H9 (cell line): ENCODE measurements around the gene HK3. TPM values are rescaled to one million over a fixed set of nuclear protein-coding genes. Genes with fewer than 3 reads are reported as not detected.

Source experiments
- DNase-seq: peaks from one replicate; pipeline ENCODE4 v3.0.0-alpha.2; 2017
- H2AFZ ChIP-seq: one replicate; pipeline ENCODE4 v1.6.1; 2013; ENCODE audit warnings: mild to moderate bottlenecking, low read length, control low read depth, moderate library complexity
- H2AK5ac ChIP-seq: 2 replicates; pipeline ENCODE4 v1.6.1; 2013; ENCODE audit warnings: low read length, control low read depth, mixed read lengths; ENCODE audit not compliant: insufficient read length
- H2BK120ac ChIP-seq: one replicate; pipeline ENCODE4 v1.6.1; 2013; ENCODE audit warnings: low read depth, mild to moderate bottlenecking, low read length, control low read depth, inconsistent platforms; ENCODE audit not compliant: poor library complexity, severe bottlenecking
- H2BK12ac ChIP-seq: 2 replicates; pipeline ENCODE4 v1.6.1; 2013; ENCODE audit warnings: low read length, control low read depth, mixed read lengths, low read depth; ENCODE audit not compliant: insufficient read length
- H2BK15ac ChIP-seq: 2 replicates; pipeline ENCODE4 v1.6.1; 2013; ENCODE audit warnings: low read depth, low read length, control low read depth
- H2BK20ac ChIP-seq: one replicate; pipeline ENCODE4 v1.6.1; 2013; ENCODE audit warnings: low read depth, mild to moderate bottlenecking, low read length, control low read depth, inconsistent platforms; ENCODE audit not compliant: poor library complexity, severe bottlenecking
- H2BK5ac ChIP-seq: 2 replicates; pipeline ENCODE4 v1.6.1; 2013; ENCODE audit warnings: low read length, control low read depth, mixed read lengths; ENCODE audit not compliant: insufficient read length
- H3K14ac ChIP-seq: 2 replicates; pipeline ENCODE4 v1.6.1; 2013; ENCODE audit warnings: low read length, control low read depth; ENCODE audit not compliant: insufficient read depth
- H3K18ac ChIP-seq: 2 replicates; pipeline ENCODE4 v1.6.1; 2013; ENCODE audit warnings: low read depth, mild to moderate bottlenecking, mixed read lengths, low read length, control low read depth; ENCODE audit not compliant: insufficient read length
- H3K23ac ChIP-seq: 2 replicates; pipeline ENCODE4 v1.6.1; 2013; ENCODE audit warnings: low read length, control low read depth, mixed read lengths, low read depth; ENCODE audit not compliant: insufficient read length
- H3K23me2 ChIP-seq: 2 replicates; pipeline ENCODE4 v1.6.1; 2013; ENCODE audit warnings: low read depth, mild to moderate bottlenecking, mixed read lengths, low read length, control low read depth; ENCODE audit not compliant: insufficient read length, poor library complexity, severe bottlenecking
- H3K27ac ChIP-seq: 2 replicates; pipeline ENCODE4 v1.5.1; 2013; ENCODE audit warnings: low read length, control low read depth, mixed read lengths, low read depth; ENCODE audit not compliant: insufficient read length
- H3K27me3 ChIP-seq: 2 replicates; pipeline ENCODE4 v1.6.1; 2013; ENCODE audit warnings: low read length, control low read depth, inconsistent platforms; ENCODE audit not compliant: insufficient read depth
- H3K4ac ChIP-seq: 2 replicates; pipeline ENCODE4 v1.6.1; 2013; ENCODE audit warnings: low read depth, mild to moderate bottlenecking, control low read depth, inconsistent platforms, low read length, moderate library complexity
- H3K4me1 ChIP-seq: 2 replicates; pipeline ENCODE4 v1.6.1; 2013; ENCODE audit warnings: low read length, control low read depth, inconsistent platforms; ENCODE audit not compliant: insufficient read depth
- H3K4me2 ChIP-seq: 2 replicates; pipeline ENCODE4 v1.6.1; 2013; ENCODE audit warnings: low read length, control low read depth, mixed read lengths; ENCODE audit not compliant: insufficient read length, insufficient read depth
- H3K56ac ChIP-seq: 2 replicates; pipeline ENCODE4 v1.6.1; 2013; ENCODE audit warnings: low read depth, mild to moderate bottlenecking, mixed read lengths, low read length, control low read depth; ENCODE audit not compliant: insufficient read length
- H3K79me1 ChIP-seq: 2 replicates; pipeline ENCODE4 v1.6.1; 2013; ENCODE audit warnings: low read depth, mild to moderate bottlenecking, moderate library complexity, low read length, control low read depth, inconsistent platforms; ENCODE audit not compliant: insufficient read depth, poor library complexity, severe bottlenecking
- H3K79me2 ChIP-seq: 2 replicates; pipeline ENCODE4 v1.6.1; 2013; ENCODE audit warnings: low read length, control low read depth, inconsistent platforms; ENCODE audit not compliant: insufficient read depth
- H3K9ac ChIP-seq: 2 replicates; pipeline ENCODE4 v1.6.1; 2013; ENCODE audit warnings: low read length, control low read depth, mixed read lengths; ENCODE audit not compliant: insufficient read length; ENCODE audit errors: extremely low read depth
- H3K9me3 ChIP-seq: one replicate; pipeline ENCODE4 v1.6.1; 2013; ENCODE audit warnings: low read depth, low read length, inconsistent platforms; ENCODE audit not compliant: control insufficient read depth
- H3T11ph ChIP-seq: one replicate; pipeline ENCODE4 v1.6.1; 2013; ENCODE audit warnings: mild to moderate bottlenecking, low read length, control low read depth, inconsistent platforms
- H4K20me1 ChIP-seq: one replicate; pipeline ENCODE4 v1.6.1; 2013; ENCODE audit not compliant: control insufficient read depth, insufficient read length, insufficient read depth
- H4K5ac ChIP-seq: 2 replicates; pipeline ENCODE4 v1.6.1; 2013; ENCODE audit warnings: low read depth, mild to moderate bottlenecking, mixed read lengths, low read length, control low read depth; ENCODE audit not compliant: insufficient read length
- H4K8ac ChIP-seq: replicated peaks from 2 replicates; pipeline ENCODE4 v1.6.1; 2013; ENCODE audit warnings: low read length, control low read depth, mixed read lengths, low read depth; ENCODE audit not compliant: insufficient read length
- H4K91ac ChIP-seq: 2 replicates; pipeline ENCODE4 v1.6.1; 2013; ENCODE audit warnings: low read depth, mild to moderate bottlenecking, moderate library complexity, mixed read lengths, low read length, control low read depth; ENCODE audit not compliant: insufficient read length
- H3K27ac Mint-ChIP-seq, 3 experiments: 2 replicates in 2 of 3; 3 replicates in 1 of 3; pipeline ENCODE4 v1.8.0; 2020 to 2021; ENCODE audit warnings: mixed read lengths in 3 of 3, mild to moderate bottlenecking in 1 of 3, moderate library complexity in 1 of 3
- H3K27me3 Mint-ChIP-seq: 2 replicates; pipeline ENCODE4 v1.8.0; 2021; ENCODE audit warnings: low read depth, mild to moderate bottlenecking, moderate library complexity, mixed read lengths
- H3K36me3 Mint-ChIP-seq, 3 experiments: 2 replicates in 2 of 3; 3 replicates in 1 of 3; pipeline ENCODE4 v1.8.0; 2020 to 2021; ENCODE audit warnings: low read depth in 3 of 3, mixed read lengths in 3 of 3; ENCODE audit not compliant: insufficient read depth in 1 of 3
- H3K4me1 Mint-ChIP-seq, 2 experiments: 2 replicates each; pipeline ENCODE4 v1.8.0; 2020; ENCODE audit warnings: mixed read lengths in 2 of 2
- H3K4me3 Mint-ChIP-seq, 2 experiments: 2 replicates in 1 of 2; 3 replicates in 1 of 2; pipeline ENCODE4 v1.8.0; 2020 to 2021; ENCODE audit warnings: mild to moderate bottlenecking in 2 of 2, mixed read lengths in 2 of 2, moderate library complexity in 1 of 2
- H3K9me3 Mint-ChIP-seq, 2 experiments: 2 replicates in 1 of 2; 3 replicates in 1 of 2; pipeline ENCODE4 v1.8.0; 2020; ENCODE audit warnings: mild to moderate bottlenecking in 2 of 2, mixed read lengths in 2 of 2, moderate library complexity in 1 of 2
- CTCF ChIP-seq: fragments of 200-600 bp; sonication (generic); conservative IDR thresholded peaks from 3 replicates; pipeline ENCODE4 v1.8.0; 2021; ENCODE audit warnings: antibody characterized with exemption, mild to moderate bottlenecking
- WGBS: extraction: QIAGEN DNeasy Blood & Tissue Kit; methylation state at CpG from one replicate; pipeline ENCODE4 v1.1.7; 2013; ENCODE audit warnings: missing lambda C conversion rate, low lambda C conversion rate, mixed read lengths; ENCODE audit not compliant: insufficient read length; ENCODE audit errors: extremely low coverage; 5-methylcytosine and 5-hydroxymethylcytosine counted together
- total RNA-seq: library from RNA; stranded (reverse); gene quantifications from 2 replicates; pipeline ENCODE4 v1.2.1, GENCODE V29; 2021

Gene HK3
- total RNA-seq, 1 experiment from 2014 or later: not detected

- H3K9me3 ChIP-seq: no peaks in the 10 kb centered on the region
- H2BK20ac ChIP-seq: no peak overlapping the region
- no peak overlapping the region for H3K4ac ChIP-seq
- Mint-ChIP-seq H3K27ac (no peak overlapping the region; a peak in 1 of 7 replicates), H3K36me3 (no peaks in the 10 kb centered on the region), H3K27me3 (peaks cover 2% of the 10 kb centered on the region), H3K9me3 (no peaks in the 10 kb centered on the region), H3K4me1 (peaks cover 0 to 11% of the 10 kb centered on the region in 2 experiments; a peak in 2 of 4 replicates), H3K4me3 (no peak overlapping the region)
- no peaks in the 10 kb centered on the region for H3K23me2 ChIP-seq
- H3K79me2 ChIP-seq: no peaks in the 10 kb centered on the region
- H3K27me3 ChIP-seq: no peaks in the 10 kb centered on the region
- H3K56ac ChIP-seq: no peak overlapping the region
- no peak overlapping the region for H4K8ac ChIP-seq
- H4K5ac ChIP-seq: no peak overlapping the region
- H3K4me2 ChIP-seq: no peak overlapping the region
- no peak overlapping the region for H3K27ac ChIP-seq
- H4K20me1 ChIP-seq: no peaks in the 10 kb centered on the region
- no peak for DNase-seq
- no peak overlapping the region for H3T11ph ChIP-seq
- WGBS: no CpG with 5 or more reads among the region's 19 CpGs
- H3K79me1 ChIP-seq: no peaks in the 10 kb centered on the region
- no peak overlapping the region for H4K91ac ChIP-seq
- H3K23ac ChIP-seq: no peak overlapping the region
- no peak for TF ChIP-seq CTCF
- no peak overlapping the region for H2BK5ac ChIP-seq
- no peak overlapping the region for H2BK15ac ChIP-seq
- H2BK120ac ChIP-seq: no peak overlapping the region
- H3K18ac ChIP-seq: no peak overlapping the region
- no peak overlapping the region for H3K9ac ChIP-seq
- H2BK12ac ChIP-seq: no peak overlapping the region
- H2AK5ac ChIP-seq: no peak overlapping the region
- H3K14ac ChIP-seq: no peak overlapping the region
- H2AFZ ChIP-seq: no peak overlapping the region
- no peaks in the 10 kb centered on the region for H3K4me1 ChIP-seq
Measured at GRCh38 chr5:176857216-176857893, 41.8 kb downstream of the HK3 start.
